BJ (cell line): ENCODE results near the gene DCPS. TPM values are rescaled to one million over a fixed set of nuclear protein-coding genes. Genes with fewer than 3 reads are reported as not detected.
"Not testable (repeated sequence)": the region's sequence is repeated elsewhere in the genome, so short reads cannot be mapped to it uniquely, and the experiment has no call there.

ENCODE experiments used
- CTCF ChIA-PET: fragments of 350-600 bp; formaldehyde crosslinking; extraction: SDS; loops from one replicate; lab custom pipeline; 2021; ENCODE audit warnings: antibody characterized with exemption, inconsistent platforms; lab: Yijun Ruan, JAX
- POLR2A ChIA-PET: fragments of 300-600 bp; sonication (Branson Sonifier 250); formaldehyde crosslinking; extraction: SDS; loops from one replicate; lab custom pipeline; 2021; ENCODE audit warnings: antibody characterized with exemption; lab: Charles Lee
- DNase-seq: peaks from one replicate; pipeline ENCODE4 v3.0.0-alpha.2; 2011; ENCODE audit warnings: low read depth
- H3K27me3 ChIP-seq: 2 replicates; pipeline ENCODE4 v1.6.0; 2011; ENCODE audit warnings: low read length; ENCODE audit not compliant: control insufficient read depth, insufficient read depth
- H3K36me3 ChIP-seq: 2 replicates; pipeline ENCODE4 v1.5.1; 2011; ENCODE audit warnings: low read length; ENCODE audit not compliant: control insufficient read depth, insufficient read depth
- H3K4me3 ChIP-seq: 2 replicates; pipeline ENCODE4 v1.5.1; 2011; ENCODE audit warnings: low read depth, mild to moderate bottlenecking, control low read depth, low read length
- polyA plus RNA-seq: library from polyadenylated mRNA; depleted of rRNA; stranded (reverse); fragments of >200 nt; gene quantifications from 2 replicates; pipeline ENCODE4 v1.2.3, GENCODE V29; 2011; rRNA removed
- small RNA-seq: library from RNA; depleted of rRNA; stranded (forward); fragments of <200 nt; gene quantifications from one replicate; pipeline ENCODE3, GENCODE V24; 2012; ENCODE audit warnings: low replicate concordance, low read depth; ENCODE audit not compliant: insufficient read length
- TF ChIP-seq, protein P1 (sequence below): IDR thresholded peaks from 2 replicates; pipeline ENCODE4 v1.5.1; 2011; ENCODE audit warnings: low read depth, mild to moderate bottlenecking, control low read depth, inconsistent platforms, low read length, moderate library complexity; ENCODE audit not compliant: insufficient read depth

DCPS gene
- polyA plus RNA-seq, 1 experiment: 23.5 TPM

DNA sequence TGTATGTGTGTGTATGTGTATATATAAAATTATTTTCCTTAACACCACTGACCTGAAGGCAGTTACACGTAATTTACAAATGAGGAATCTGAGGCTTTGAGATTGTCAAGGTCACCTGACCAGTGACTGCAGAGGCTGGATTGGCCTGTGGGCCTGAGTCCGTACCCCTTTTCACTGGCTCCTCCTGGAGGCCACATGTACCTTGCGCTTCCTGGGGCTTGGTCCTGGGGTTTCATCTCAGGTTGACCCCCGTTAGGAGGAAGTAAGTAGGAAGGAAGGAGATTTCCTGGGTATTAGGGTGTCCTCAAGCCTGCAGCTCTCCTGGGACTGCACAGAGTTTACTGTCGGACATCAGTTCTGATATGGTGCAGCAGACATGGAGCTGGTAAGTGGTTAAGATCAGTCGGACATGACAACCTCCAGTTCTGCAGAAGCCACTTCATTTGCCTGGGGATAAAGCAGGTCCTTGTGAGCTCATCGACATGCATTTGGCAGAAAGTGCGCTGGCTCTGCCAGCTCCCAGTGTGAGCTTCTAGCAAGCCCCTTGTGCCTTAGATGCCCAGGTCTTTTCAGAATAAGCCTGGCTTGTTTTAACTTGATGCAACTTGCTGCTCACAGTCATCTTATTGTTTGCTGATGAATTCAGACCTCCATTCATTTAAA is 88.2 kb downstream of the DCPS start:
- TF ChIP-seq, protein P1, sequence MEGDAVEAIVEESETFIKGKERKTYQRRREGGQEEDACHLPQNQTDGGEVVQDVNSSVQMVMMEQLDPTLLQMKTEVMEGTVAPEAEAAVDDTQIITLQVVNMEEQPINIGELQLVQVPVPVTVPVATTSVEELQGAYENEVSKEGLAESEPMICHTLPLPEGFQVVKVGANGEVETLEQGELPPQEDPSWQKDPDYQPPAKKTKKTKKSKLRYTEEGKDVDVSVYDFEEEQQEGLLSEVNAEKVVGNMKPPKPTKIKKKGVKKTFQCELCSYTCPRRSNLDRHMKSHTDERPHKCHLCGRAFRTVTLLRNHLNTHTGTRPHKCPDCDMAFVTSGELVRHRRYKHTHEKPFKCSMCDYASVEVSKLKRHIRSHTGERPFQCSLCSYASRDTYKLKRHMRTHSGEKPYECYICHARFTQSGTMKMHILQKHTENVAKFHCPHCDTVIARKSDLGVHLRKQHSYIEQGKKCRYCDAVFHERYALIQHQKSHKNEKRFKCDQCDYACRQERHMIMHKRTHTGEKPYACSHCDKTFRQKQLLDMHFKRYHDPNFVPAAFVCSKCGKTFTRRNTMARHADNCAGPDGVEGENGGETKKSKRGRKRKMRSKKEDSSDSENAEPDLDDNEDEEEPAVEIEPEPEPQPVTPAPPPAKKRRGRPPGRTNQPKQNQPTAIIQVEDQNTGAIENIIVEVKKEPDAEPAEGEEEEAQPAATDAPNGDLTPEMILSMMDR: 0 out of 2 replicates have a peak, but pooled peaks have one; percentile 12
- no peak for DNase-seq
- CTCF ChIA-PET: no interaction called here
- Histone ChIP-seq H3K36me3 (no peaks in the 10 kb centered on the region), H3K27me3 (no peaks in the 10 kb centered on the region), H3K4me3 (no peak overlapping the region)
- POLR2A ChIA-PET: no interaction called here

DNA sequence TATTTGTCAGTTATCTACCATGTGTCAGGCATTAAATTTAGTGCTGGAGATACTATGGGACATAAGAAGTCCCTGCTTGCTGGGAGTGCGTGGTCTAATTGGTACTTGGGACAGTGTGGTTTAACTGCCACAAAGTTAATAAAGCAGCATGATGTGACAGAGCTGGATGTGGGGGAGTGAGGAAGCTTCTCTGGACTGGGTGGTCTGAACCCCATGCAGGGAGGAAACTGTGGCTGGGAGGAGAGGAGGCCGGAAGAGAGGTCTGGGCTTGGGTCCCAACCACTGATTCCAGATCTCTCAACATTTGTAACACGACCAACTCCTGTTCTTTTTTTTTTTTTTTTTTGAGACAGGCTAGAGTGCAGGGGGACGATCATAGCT is 88.8 kb downstream of the DCPS start:
- no peak for DNase-seq
- POLR2A ChIA-PET: no interaction called here
- Histone ChIP-seq H3K4me3 (no peak overlapping the region), H3K27me3 (no peaks in the 10 kb centered on the region), H3K36me3 (no peaks in the 10 kb centered on the region)
- TF ChIP-seq, protein P1: no peak
- CTCF ChIA-PET: no interaction called here

DNA sequence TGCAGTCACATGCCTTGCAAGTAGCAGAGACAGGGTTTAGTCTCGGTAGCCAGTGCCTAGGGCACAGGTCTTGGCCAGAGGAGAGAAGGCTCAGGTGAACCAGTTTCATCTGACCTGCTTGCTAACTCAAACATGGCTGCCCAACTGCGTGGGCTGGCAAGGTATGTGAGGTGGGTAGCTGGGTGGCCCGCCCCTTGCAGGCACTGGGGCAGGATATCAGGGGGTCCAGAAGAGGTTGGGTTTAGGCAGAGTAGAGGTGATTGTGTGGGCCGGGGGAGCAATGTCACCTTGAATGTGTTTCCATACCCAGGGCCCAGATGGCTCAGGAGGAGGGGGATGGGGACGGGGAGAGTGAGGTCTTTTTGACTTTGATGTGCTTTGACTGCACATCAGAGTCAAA is 89.3 kb downstream of the DCPS start:
- Histone ChIP-seq H3K36me3 (no peaks in the 10 kb centered on the region), H3K27me3 (no peaks in the 10 kb centered on the region), H3K4me3 (no peak overlapping the region)
- ChIA-PET CTCF (interaction anchor here (1.4 kb wide), 1 partner anchor 56 kb away, joined by 3 read pairs; no protein-coding TSS in a partner anchor), POLR2A (no interaction called here)
- no peak for DNase-seq
- TF ChIP-seq, protein P1: no peak

DNA sequence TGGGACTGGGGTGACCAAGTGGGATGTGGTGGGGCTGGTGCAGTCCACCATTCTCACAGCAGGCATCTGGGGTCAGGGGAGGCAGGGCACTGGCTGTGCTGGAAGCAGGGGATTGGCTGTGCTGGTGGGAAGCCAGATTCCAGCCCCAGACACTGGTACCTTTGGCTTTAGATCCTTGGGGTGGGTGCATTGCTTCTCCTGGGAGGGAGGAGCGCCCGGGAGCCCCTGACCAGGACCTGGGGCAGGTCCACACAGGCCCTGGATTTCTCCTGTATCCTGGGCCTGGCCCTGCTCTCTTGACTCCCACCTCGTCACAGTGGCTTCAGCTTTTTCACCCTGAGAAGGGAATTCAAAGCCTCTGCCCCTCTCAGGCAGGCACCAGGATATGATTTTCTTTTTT is 90.2 kb downstream of the DCPS start:
- CTCF ChIA-PET: interaction anchor here (0.5 to 1.4 kb wide), 2 partner anchors 57 to 89 kb away, joined by 3 read pairs; no protein-coding TSS in a partner anchor
- no peak for DNase-seq
- Histone ChIP-seq H3K27me3 (no peaks in the 10 kb centered on the region), H3K4me3 (no peak overlapping the region), H3K36me3 (no peaks in the 10 kb centered on the region)
- TF ChIP-seq, protein P1: no peak
- POLR2A ChIA-PET: no interaction called here

DNA sequence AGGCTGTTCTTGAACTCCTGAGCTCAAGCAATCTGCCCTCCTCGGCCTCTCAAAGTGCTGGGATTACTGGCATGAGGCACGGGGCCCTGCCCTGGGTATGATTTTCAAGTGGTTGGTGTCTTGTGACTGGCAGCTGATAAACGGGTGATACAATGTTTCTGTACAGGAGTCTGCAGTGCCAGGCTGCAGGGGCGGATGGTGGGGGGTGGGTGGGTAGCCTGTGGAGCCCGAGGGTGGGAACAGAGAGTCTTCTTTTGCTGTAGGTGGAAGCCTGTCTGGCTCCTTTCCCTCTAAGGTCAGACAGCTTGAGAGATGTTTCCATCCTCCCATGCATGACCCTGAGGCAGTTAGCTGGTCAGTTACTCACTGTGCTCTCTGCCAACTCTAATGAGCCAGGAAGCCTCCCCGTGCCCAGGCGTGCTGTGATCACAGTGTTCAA is 90.8 kb downstream of the DCPS start:
- POLR2A ChIA-PET, H3K27me3 ChIP-seq, DNase-seq, H3K36me3 ChIP-seq, H3K4me3 ChIP-seq: not testable (repeated sequence)
- CTCF ChIA-PET: interaction anchor here (0.5 to 1.4 kb wide), 3 partner anchors 8 to 88 kb away, joined by 3 read pairs; no protein-coding TSS in a partner anchor

Small RNA genes within 50 kb of the gene (small RNA-seq; reads per million reads assigned to genes)
- gene AP001318.3: not detected

Other genes with a start within 250 kb of the DCPS start
- 1.5 TPM in 2 replicates for gene CDON, start 241.2 kb upstream of the DCPS start, polyA plus RNA-seq
- gene RPUSD4, start 92.4 kb upstream of the DCPS start, polyA plus RNA-seq: 18.9 and 31.8 TPM in 2 replicates
- gene FAM118B, start 92.3 kb upstream of the DCPS start, polyA plus RNA-seq: 14.2 and 24.5 TPM in 2 replicates
- 153 and 181 TPM in 2 replicates for gene SRPRA, start 35.2 kb upstream of the DCPS start, polyA plus RNA-seq
- 11.4 and 18.3 TPM in 2 replicates for gene FOXRED1, start 34.9 kb upstream of the DCPS start, polyA plus RNA-seq
- 5.8 and 7.2 TPM in 2 replicates for gene TIRAP, start 21.0 kb upstream of the DCPS start, polyA plus RNA-seq
- 19.4 and 31.8 TPM in 2 replicates for gene ST3GAL4, start 51.6 kb downstream of the DCPS start, polyA plus RNA-seq